DMS53 treated with DMSO at 0.1 percent for 48 hours (cell line): Measurements from ENCODE around the gene ITGB1BP1.

ENCODE experiments used
- DNase-seq: peaks from one replicate; lab custom pipeline; 2025; ENCODE audit not compliant: unreplicated experiment; lab: John Stamatoyannopoulos, UW

The ITGB1BP1 gene

DNA sequence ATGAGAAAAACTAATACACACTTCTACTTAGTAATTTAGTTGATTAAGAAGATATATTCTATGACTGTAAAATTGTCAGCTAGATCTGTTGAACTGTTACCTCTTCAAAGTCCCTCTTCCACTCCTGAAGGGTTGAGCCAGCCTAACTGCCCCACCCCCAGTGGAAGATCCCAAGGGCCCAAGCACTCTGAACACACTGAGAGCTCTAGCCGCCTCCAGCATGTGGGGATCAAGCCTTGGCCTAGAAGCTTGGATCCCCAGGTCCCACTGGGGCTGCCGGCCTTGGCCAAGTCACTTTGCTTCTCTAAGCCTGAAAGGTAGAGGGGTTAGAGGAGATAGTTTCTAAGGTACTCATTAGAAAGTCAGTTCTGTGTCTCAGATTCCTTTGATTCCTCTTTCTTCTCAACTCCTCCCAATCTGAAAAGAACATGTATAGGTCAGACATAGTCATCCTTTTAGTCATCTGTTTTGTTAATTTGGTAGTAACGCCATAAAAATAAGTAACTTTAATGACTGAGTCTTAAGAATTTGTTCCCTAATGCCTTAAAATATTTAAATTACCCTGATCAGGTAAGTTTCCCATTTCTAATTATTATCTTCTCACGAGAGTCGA, 5.7 kb upstream of the ITGB1BP1 start:
- DNase-seq = no peak

DNA sequence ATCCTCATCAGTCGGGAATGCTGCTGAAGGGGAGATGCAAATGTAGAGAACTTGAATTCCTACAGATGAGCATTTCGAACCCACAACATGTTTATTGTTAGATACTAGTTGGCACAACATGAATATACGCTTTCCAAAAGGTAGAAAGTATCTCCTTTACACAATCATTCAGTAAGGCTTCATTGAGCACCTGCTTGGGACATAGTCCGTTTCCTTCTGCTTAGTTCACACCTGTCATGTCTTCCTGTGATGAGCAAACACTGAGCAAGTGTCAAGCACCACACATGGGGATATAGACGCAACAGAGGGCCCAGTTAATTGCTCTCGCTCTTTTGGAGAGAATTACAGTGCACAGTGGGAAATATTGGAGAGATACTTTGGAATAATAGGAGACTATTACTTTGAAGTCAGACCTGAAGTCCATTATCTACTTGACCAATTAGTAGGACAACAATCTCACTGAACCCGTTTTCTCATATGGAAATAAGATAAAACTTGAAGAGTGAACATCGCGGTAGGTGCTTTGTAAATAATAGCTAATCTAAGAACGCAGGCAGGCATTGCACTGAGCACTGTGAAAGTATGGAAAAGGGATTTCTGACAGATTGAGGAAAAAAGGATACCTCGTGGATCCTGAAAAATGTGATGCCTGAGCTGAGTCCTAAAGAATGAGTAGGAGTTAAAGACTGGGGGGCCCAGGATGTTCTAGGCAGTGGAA, 1.3 kb upstream of the ITGB1BP1 start:
- no peak for DNase-seq

DNA sequence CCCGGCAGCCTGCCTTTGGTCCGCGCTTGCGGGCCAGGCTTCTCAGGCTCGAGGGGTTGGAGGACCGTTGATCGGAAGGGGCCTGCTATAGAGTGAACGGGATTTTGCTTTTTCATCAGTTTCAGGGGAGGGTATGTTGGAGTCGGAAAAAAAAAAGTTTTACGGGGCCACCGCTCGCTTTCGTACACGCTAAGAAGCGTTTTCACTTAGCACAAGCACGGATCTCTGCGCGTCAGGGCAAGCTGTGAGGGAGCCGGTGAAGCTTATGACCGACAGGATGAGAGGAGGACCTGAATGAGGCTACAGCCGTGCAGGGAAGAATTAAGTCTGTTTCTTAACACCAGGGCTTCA, 569 bp upstream of the ITGB1BP1 start:
- no peak for DNase-seq

DNA sequence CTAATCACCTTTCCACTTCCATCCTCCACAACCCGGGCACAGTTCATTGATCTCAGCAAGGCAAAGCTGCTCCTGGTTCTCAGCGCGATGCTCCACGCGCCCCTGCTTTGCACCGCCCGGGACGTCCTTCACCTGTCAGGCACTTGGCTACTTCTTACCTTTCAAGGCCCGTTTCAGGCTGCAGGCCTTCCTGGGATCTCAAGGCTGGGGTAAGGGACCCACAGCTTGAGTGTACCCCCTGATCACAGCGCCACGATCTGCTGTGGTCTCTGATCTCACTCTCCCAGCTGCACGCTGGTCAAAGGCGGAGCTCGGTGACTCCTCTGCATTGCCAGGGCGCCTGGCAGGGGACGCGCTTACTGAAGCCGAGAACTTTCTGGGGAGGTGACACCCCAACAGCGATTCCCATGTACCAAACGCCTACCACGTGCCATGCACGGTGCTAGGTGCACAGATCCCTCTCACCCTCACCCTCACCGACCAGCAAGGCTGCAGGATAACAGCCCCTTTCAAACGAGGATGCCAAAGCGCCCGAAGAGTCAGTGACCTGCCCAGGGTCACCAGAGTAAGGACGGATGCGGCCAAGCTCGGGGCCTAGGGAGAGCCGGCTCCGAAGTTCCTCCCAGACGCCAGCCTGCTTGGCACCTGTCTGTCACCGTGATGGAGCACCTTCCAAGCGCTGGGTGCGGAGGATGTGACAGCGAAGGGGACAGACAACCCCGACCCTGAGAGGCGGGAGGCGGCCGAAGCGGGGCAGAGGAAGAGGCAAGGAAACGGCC, 818 bp downstream of the ITGB1BP1 start:
- no peak for DNase-seq

DNA sequence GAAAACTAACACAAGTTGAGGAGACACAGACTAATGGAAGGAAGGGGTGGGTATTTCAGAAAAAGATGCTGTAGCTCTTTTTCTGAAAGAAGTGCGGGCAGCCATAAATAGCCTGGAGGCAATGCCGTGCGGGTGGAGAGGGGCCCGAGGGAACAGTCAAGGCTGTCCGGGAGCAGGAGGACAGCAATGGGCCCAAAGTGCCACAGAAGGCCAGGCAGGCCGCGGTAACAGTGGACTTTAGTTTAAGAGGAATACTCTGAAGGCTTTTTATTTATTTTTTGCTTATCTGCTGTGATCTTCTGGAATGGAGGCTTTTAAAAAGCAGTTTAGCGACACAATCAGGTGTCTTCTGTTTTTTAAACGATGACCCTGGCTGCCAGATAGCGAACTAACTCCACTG, 2.8 kb downstream of the ITGB1BP1 start:
- no peak for DNase-seq

DNA sequence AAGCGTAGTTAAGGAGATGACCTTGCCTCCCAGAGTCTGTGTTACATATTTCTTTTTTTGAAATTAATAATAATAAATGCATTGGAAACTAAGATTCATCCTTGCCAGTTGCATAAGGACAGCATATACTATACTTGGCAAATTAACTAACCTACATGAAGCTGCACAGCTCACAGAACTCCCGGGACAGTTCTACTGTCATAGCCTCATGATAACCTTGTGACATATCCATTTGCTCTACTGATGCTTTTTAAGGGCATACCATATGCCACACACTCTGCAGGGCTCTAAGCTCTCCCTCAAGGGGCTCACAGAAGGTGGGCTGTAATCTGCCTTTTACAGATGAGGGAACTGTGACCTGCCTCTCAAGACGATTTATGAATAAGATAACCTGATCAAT, 3.8 kb downstream of the ITGB1BP1 start:
- DNase-seq = no peak

DNA sequence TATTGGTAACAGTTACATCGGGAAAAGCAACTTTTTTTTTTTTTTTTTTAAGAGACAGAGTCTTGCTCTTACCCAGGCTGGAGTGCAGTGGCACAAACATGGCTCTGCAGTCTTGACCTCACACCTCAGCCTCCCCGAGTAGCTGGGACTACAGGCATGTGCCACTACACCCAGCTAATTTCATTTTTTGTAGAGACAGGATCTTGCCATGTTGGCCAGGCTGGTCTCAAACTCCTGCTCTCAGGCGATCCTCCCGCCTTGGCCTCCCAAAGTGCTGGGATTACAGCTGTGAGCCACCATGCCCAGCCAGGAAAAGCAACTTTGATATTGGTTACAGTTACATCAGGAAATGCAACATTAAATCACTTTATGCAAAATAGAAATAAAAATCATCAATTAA, 4.6 kb downstream of the ITGB1BP1 start:
- no peak for DNase-seq

DNA sequence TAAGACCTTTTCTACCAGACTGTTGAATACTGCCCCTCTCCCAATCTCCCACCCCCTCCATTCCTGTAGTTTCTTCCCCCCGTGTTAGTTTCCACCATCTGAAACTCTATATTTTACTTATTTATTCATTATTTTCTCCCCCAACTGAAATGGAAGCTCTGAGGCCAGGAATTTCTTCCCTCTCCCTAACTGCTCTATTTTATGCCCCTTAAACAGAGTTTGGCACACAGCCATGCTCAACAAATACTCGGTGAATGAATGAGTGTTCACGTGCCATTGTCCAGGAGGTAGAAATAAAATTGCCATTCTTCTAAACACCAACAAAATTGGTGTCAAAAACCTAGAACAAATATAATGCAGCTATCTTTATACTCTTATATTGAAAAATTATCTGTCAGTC, 5.6 kb downstream of the ITGB1BP1 start:
- no peak for DNase-seq

DNA sequence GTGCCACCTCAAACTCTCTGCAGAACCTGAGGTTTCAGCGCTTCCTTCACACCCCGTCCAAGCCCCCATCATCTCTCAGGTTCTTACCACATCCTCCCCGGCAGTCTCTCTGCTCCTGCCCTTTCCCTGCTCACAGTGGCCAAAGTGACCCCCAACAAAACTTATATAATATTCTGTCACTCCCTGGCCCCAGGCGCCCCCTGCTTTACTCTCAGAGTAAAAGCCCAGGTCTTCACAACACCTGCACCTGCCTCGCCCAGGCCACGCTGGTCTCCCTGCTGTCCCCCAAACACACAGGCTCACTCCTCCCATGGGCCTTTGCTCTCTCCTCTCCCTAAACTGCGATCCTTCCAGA, 6.4 kb downstream of the ITGB1BP1 start:
- no peak for DNase-seq

DNA sequence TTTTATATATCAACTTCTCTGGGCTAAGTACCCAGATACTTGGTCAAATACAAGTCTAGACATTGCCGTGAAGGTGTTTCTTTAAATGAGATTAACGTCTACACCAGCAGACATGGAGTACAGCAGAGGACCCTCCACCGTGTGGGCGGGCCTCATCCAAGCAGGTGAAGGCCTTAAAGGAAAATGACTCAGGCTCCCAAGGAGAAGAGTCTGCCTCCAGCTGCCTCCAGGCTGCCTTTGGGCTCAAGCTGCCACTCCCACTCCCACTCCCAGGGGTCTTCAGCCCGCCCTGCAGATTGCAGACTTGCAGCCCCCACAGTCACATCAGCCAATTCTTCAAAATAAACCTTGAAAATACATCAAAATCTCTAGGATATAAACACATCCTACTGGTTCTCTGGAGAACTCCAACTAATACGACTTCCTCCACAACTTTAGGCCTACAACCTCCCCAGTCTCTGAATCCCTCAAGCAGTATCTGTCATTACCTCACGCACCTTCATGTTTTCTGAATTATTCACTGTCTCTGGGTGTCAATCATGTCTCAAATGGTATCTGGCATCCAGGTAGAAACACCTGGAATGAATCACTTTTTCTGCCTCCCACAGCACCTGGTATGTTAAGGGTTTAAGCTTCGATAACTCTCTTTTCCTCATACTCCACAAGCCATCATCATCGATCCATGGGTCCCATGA, 6.9 kb downstream of the ITGB1BP1 start:
- DNase-seq = no peak

DNA sequence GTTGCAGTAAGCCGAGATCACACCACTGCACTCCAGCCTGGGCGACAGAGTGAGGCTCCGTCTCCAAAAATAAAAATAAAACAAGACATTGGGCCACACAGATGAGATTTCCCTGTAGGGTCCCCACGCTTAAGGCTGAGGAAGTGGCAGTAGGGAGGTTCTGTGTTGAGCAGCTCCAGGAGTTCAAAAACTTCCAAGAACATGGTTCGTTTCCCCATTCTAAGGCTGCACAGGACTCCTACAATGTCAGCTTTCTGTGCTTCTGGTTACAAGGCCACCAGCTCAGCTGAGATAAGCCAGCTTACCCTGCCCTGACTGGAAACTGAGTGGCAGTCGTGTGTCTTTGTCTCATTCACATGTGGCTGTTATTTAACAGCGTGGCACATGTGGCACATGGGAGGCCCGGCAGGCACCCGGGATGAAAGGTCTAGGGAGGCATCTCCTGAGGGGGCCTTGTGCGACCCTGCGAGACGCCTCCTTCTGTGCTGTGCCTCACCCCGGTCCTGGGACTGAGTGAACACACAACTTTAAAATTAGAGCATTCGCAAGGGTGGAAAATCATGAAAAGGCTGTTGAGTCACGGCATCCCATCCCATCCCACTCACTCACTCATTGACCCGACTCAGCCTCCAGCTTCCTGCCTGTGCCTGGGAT, 7.7 kb downstream of the ITGB1BP1 start:
- DNase-seq = no peak

DNA sequence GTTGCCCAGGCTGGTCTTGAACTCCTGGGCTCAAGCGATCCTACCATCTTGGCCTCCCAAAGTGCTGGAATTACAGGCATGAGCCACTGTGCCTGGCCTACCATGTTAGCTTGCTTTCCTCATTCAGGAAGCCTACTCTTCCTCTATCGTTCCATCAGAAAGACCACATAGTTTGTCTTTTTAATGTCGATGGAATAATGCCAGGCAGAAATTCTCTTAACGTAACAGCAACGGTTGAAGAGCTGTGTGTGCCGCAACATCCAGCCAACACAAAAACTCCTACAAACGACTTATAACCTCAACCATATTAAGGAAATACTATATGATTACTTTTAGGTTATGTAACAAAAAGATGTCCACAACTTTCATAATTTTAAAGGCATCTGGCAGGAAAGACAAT, 10.5 kb downstream of the ITGB1BP1 start:
- DNase-seq = no peak

DNA sequence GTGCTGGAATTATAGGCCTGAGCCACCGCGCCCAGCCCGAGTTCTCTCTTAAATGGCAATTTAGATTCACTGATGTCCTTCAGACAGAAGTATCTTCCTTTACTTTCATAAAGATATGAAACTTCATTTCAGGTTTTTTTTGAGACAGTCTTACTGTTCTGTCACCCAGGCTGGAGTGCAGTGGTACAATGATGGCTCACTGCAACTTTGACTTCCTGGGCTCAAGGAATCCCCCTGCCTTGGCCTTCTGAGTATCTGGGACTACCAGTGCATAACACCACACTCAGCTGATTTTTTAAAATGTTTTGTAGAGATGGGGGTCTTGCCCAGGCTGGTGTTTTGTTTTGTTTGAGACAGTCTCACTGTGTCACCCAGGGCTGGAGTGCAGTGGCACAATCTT, 13.2 kb downstream of the ITGB1BP1 start:
- DNase-seq = no peak

DNA sequence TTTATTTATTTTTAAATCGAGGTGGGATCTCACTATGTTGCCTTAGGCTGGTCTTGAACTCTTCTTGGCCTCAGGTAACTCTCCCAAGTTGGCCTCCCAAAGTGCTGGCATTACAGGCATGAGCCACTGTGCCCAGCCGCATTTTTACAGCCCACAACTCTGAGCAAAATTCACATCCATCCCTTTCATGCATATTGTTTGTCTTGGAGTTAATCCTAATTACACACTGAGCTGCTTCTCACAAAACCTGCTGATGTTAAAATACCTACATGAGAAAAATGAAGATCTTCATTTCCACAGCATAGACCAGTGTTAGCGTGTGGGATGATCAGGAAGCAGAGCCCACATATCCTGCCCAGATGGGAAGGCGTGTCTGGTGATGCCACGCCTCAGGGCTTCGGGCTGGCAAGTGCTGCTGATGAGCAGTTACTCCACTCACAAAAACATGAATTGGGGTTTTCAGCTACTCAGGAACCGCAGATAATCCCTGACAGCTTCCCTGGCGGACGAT, 14.6 kb downstream of the ITGB1BP1 start:
- DNase-seq = no peak

DNA sequence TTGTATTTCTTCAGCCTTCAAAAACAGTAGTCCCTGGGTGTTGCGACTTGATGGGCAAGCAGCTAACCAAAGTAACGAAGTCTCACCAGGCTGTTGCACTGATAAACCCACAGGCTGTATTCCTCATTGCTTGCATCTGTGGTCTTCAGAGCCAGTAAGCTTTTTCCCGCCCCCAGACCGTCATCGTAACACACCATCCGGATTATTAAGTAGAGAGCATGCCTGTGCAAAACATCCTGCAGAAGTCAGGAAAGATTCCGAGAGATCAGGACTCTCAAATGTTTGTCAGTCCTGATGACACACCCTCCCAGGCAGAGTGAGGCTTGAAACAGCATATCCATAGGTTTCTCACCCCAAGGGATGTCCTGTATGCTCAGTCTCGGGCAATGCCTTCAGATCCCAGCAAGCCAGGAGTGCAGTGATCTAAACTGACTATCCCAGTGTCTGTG, 15.9 kb downstream of the ITGB1BP1 start:
- DNase-seq = no peak

DNA sequence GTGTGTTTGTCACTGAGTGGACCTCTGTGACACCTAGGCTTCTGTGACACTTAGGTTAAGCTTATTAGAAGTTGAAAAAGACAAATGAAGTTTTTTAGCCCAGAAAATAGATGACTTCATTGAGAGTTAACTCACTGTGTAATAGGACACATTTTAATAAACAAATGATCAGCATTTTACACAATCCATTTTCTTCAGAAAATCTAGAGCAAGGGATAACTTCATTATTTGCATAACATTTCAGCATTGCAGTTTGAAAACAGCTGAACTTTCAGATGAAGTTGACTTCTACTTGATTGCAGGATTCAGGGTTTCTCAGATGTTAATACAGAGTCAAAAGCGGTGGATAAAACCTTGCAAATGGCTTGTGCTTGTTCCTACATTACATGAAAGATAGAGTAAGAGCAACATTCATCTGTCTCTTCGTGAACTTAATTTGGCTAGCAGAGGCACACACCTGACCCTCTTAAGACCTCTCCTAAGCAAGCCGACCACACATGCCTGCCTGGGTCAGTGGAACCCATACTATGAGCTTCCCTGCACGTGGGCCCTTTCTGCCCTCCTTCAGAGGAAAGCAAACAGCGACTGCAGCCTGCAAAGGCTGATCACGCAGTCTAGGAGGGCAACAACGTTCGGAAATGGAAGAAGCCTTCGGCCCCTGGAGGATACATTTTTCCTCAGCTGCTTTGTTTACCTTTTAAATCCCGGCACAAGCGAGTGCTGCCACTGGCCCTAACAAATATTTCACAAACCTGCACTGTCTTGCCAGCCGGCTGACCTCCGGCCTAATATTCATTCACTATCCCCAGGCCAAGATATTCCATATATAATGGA, 16.6 kb downstream of the ITGB1BP1 start:
- no peak for DNase-seq

DNA sequence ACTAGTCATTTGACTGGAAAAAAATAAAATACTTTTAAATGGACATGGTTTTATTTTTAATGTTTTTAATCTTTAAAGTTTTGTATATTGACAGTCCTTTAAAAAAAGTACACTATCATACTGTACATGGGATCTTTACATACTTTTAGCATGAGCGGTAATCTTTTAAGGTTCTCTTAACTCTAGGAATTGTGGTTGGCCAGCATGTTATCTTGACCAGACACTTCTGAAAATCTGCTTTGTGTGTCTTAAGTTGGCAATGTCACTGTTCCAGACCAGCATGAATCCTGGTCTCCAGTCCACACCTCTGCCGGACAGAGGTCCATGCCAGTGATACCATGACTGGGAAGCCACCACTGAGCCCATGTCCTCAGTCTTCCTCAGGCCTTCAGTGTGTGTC, 17.7 kb downstream of the ITGB1BP1 start:
- no peak for DNase-seq

DNA sequence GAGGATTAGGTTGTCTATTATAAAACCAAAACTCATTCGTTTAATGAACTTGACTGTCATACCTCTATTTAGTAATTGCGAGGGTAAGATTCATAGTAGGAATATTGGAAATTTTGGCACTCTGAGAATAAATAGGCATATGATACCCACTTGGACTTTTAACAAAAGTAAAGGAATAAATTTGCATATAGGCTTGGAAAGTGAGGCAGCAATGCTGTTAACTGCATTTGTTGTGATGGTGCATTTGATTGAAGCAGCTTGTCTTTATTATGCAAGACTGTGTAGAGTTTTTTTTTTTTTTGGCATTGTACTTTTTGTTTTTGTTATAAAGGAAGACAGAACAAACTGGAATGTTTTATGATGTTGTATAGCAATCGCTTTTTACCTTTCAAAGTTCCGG, 18.9 kb downstream of the ITGB1BP1 start:
- DNase-seq = no peak

DNA sequence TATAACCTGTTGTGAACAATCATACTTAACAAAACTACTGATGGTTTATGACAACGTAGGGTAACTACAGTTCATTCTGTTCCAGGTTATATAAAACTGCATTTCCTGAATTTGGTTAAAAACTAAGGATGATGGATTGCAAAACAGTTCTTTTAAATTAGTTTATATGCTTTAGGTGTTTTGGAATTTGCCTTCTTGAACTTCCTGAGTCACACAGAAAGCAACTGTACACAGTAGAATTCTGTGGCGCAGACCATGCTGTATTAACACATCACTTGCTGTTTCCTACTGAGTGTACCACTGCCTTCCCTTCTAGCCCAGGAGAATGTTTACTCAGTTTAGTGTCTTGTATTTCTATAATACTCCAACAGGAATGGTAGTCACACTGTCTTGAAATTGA, 19.4 kb downstream of the ITGB1BP1 start:
- no peak for DNase-seq

DNA sequence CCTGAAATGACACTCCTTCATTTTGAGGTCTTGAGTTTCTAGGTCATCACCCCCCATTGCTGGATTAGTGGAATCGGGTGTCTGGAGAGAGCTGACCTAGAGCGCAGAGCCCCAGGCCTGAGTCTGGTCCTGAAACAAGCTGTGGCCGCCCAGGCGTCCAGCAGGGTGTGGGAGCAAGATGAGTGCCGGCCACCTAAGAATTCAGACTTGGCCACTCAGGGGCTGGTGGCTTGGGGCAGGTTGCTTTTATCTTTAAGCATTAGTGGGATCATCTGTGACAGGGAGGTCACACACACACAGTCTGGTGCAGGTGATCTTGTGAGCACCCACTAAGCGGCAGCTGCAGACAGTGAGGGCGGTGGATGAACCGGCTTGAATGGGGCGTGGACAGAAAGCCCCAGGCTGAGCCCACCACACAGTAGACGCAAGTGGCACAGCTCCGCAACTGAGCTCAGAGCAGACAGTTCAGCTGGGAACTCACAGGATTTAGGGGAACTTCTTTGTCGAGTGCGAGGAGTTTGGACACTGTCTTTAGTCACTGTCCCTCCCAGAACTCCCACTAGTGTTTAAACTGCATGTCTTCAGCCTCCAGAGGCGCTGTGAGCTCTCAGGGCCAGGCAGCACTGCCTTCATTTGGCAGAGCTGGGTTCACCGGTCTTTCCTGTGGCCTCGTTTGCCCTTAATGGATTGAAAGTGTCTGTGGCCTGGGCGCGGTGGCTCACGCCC, 21.5 kb downstream of the ITGB1BP1 start:
- DNase-seq = no peak
